Raji (cell line): Measurements from ENCODE around the gene FGFBP1.

Experiments
- POLR2A ChIP-seq: IDR thresholded peaks from 2 replicates; pipeline ENCODE4 v1.6.1; 2011; ENCODE audit warnings: low read depth, low read length, control low read depth; ENCODE audit not compliant: insufficient read depth

The FGFBP1 gene

GRCh38 chr4:15902746-15903145 is 35.8 kb downstream of the FGFBP1 start:
- TF ChIP-seq POLR2A: no peak

DNA sequence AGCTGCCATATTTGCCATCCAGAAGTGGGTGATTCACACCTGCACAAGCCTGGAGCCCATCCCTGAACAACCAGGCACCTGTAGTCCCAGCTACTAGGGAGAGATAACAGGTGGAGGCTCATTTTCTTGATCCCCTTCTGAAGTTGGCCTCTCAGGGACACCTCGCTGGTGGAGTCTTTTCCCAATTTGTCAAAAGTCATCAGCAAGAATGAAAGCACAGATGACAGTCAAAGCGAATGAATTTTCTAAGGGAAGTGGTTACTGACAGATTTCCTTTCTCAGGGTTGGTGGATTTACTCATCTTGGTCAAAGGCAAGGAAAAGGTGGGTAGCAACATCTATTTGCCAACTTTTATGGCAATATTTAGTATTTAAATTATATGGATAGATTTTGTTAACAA is 36.5 kb downstream of the FGFBP1 start:
- no peak for TF ChIP-seq POLR2A

DNA sequence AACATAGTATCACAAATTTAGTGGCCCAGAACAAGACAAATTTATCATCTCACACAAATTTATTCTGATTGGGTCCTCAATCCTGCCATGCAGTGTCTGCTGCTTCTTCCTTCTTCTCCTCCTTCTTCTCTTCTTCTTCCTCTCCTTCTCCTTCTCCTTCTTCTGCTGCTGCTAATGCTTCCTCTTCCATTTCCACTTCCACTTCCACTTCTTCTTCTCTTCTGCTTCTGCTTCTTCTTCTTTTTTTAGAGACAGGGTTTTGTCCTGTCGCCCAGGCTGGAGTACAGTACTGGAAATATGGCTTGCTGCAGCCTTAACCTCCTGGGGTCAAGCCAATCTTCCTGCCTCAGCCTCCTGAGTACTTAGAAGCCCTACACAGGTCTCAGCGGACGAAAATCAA is 37.5 kb downstream of the FGFBP1 start:
- no peak for TF ChIP-seq POLR2A

DNA sequence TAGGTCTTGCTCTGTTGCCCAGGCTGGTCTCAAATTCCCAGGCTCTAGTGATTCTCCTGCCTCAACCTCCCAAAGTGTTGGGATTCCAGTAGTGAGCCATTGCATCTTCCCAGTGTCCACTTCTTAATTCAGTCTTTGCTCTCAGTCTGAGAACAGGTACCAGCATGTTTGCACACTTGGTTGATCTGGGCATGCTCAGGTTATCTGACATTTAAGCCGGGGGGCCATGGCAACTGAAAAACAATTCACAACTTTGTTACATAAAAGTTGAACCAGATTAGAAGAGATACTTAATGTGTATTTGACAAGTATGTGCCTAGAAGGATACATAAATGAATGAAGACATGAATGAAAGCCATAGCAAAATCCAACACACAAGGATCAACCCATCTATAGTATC is 39.0 kb downstream of the FGFBP1 start:
- TF ChIP-seq POLR2A: no peak

GRCh38 chr4:15898902-15899301 is 39.6 kb downstream of the FGFBP1 start:
- TF ChIP-seq POLR2A: no peak

GRCh38 chr4:15897577-15897976 is 41.0 kb downstream of the FGFBP1 start:
- no peak for TF ChIP-seq POLR2A

DNA sequence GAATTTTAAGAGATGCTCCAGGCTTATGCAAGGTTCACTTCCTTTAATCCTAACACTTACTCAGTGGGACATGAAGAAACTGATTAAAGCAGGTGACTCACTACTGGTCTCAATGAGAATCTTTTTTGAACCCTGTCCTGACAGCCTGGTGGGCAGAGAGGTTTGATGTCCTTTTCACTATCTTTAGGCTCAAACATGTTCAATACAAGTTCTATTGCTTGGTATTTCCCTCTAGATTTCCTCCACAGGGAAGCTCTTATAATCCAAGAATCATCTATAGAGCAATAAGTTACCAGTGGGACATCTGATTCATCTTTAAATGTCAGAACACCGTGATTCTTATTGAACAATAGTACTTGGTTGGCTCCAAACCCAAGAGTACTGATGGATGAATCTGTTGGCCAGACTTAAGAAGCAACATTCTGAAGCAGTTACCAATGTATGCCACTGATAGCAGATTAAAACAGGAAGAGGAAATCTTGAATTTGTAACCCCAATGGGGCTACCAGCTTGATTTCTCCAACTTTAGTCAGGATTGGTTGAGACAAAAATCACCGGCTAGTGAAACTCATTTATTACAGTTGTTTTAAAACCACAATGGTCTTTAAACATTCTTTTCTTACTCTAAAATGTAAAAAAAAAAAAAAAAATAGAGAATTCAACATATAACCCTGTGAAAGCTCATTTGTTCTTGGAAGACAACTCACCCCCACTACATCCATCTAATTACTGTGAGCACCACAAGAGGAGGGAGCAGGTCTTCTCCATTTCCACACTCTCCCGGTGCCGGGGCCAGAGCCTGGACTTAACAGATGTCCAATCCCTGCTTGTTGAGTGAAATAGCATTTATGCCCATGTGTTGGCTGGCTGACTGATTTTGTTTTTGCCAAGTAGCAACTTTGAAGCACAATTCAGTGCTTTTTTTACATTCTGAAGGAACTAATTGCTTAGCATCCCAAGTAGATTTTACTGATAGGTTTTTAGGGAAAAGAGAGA is 43.3 kb downstream of the FGFBP1 start:
- no peak for TF ChIP-seq POLR2A

GRCh38 chr4:15894393-15894792 is 44.1 kb downstream of the FGFBP1 start:
- TF ChIP-seq POLR2A: no peak

DNA sequence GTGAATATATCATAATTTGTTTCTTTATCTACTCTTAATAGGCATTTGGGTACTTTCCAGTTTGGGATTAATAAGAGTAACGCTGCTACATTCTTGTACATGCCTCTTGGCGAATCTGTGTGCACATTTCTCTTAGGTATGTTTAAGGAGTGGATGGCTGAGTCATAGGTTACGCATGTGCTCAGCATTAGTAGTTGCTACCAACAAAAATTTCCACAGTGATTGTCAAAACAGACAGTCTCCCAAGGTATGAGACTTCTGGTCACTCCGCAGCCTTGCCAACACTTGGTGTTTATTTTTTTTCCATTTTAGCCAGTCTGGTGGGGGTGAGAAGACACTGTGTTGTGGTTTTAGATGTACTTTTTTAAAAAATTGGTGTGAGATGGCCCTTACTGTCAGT is 44.6 kb downstream of the FGFBP1 start:
- TF ChIP-seq POLR2A: no peak

- no peak for TF ChIP-seq POLR2A
Observed at GRCh38 chr4:15891312-15891711, 47.2 kb downstream of the FGFBP1 start.

DNA sequence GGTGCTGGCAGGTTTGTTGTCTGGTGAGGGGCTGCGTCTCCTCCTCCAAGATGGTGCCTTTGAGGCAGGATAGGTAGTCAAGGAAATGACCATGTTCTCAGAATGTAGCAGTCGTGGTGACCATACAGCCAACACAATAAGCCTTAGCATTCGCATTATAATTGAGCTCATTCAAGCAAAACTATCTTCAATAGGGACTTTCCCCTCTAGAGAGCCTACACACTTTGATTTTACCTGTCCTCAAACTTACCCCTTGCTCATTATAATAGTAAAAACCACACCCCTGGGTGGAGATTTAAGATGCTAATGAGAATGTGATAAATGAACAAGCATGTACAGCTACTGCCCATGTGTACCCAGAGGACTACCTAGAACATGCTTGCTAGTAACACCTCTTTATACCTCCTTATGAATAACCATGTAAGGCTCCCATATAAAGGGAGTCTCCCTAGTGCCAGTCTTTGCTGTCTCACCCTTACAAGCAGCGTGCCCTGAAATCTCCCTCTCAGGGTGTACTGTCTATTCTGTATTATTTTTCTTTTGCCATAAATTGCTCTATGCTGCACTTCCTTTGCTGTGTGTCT is 48.2 kb downstream of the FGFBP1 start:
- no peak for TF ChIP-seq POLR2A

DNA sequence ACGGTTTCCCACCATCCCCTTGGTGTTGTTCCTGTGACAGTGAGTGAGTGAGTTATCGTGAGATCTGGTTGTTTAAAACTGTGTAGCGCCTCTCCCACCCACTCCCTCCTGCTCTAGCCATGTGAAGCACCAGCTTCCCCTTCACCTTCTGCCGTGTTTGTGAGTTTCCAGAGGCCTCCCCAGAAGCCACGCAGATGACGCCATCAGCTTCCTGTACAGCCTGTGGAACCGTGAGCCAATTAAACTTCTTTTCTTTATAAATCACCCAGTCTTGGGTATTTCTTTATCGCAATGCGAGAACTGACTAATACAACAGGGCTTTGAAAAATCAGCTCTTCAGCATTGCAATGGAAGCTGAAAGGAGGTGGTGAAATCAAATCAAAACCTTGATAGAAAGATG is 50.0 kb downstream of the FGFBP1 start:
- TF ChIP-seq POLR2A: no peak
